Stimulated activated CD4-positive, alpha-beta T cell treated with anti-CD3 and anti-CD28 coated beads, Interleukin-1b, Interleukin-23, amount 100 ng/mL, for 1 hour (primary cell): Measurements from ENCODE around the gene CASS4.
"Not testable (repeated sequence)": the region's sequence is repeated elsewhere in the genome, so short reads cannot be mapped to it uniquely, and the experiment has no call there.

Experiments
- DNase-seq, 2 donors: peaks; one replicate each; pipeline ENCODE4 v3.0.0-alpha.2; 2020; ENCODE audit warnings: low read depth in 2 of 2

The CASS4 gene

GRCh38 chr20:56392132-56392880 is 19.8 kb upstream of the CASS4 start, which contains the start of the genes AURKA and CSTF1:
AURKA (minus strand) TSS chr20:56392215; CDS start chr20:56388197, 4,018 bp downstream.
CSTF1 (plus strand) TSS chr20:56392645; CDS start chr20:56395553, 2,908 bp downstream.
- DNase-seq, result peak; percentile 96 to 97

GRCh38 chr20:56392881-56393482 is 19.1 kb upstream of the CASS4 start:
- DNase-seq, result no peak

- no peak for DNase-seq
These were observed 18.4 kb upstream of the CASS4 start for GRCh38 chr20:56393653-56394052.

GRCh38 chr20:56395166-56395565 is 16.9 kb upstream of the CASS4 start:
- no peak for DNase-seq

- peak in 1 of 2 donors; percentile 32 for DNase-seq
These were observed 11.9 kb upstream of the CASS4 start for GRCh38 chr20:56400001-56400640.

- no peak for DNase-seq
These were observed 8.6 kb upstream of the CASS4 start for GRCh38 chr20:56403465-56403864.

- DNase-seq, result not testable (repeated sequence)
These were observed 6.7 kb upstream of the CASS4 start for GRCh38 chr20:56405356-56405755.

GRCh38 chr20:56406910-56407309 is 5.2 kb upstream of the CASS4 start:
- DNase-seq, result no peak

GRCh38 chr20:56409521-56409920 is 2.5 kb upstream of the CASS4 start:
- no peak for DNase-seq

GRCh38 chr20:56409956-56410355 is 2.1 kb upstream of the CASS4 start:
- no peak for DNase-seq

- DNase-seq, result not testable (repeated sequence)
These were observed 773 bp upstream of the CASS4 start for GRCh38 chr20:56411287-56411686.

GRCh38 chr20:56412473-56412790 is 372 bp downstream of the CASS4 start:
- DNase-seq, result no peak

GRCh38 chr20:56412949-56413348 is 889 bp downstream of the CASS4 start:
- DNase-seq, result no peak

- DNase-seq, result no peak
These were observed 3.0 kb downstream of the CASS4 start for GRCh38 chr20:56414842-56415765.

- no peak for DNase-seq
These were observed 5.3 kb downstream of the CASS4 start for GRCh38 chr20:56417402-56417801.

GRCh38 chr20:56417911-56418310 is 5.9 kb downstream of the CASS4 start:
- DNase-seq, result no peak

- DNase-seq, result no peak
These were observed 6.4 kb downstream of the CASS4 start for GRCh38 chr20:56418385-56418861.

GRCh38 chr20:56420028-56420427 is 8.0 kb downstream of the CASS4 start:
- DNase-seq, result no peak

- DNase-seq, result no peak
These were observed 9.1 kb downstream of the CASS4 start for GRCh38 chr20:56420940-56421688.

GRCh38 chr20:56422076-56422823 is 10.2 kb downstream of the CASS4 start:
- no peak for DNase-seq
